Measurements from ENCODE around the gene FAM78B. TPM values are rescaled to one million over a fixed set of nuclear protein-coding genes. Genes with fewer than 3 reads are reported as not detected.

FAM78B gene
- total and polyA plus RNA-seq, 10 of the 15 experiments (the other 5 are each of a cell fraction or from before 2014, with no cell fraction given) = 0.10 to 4.9 (median 1.6) TPM

- Histone ChIP-seq H3K4me3 (no peak overlapping the region), H3K9me3 (replicated peaks; ENCODE audit: control insufficient read depth, insufficient read depth, low read length) (no peaks in the 10 kb centered on the region), H3K79me2 (ENCODE audit: control insufficient read depth, insufficient read depth, low read length) (no peaks in the 10 kb centered on the region), H3K27me3 (replicated peaks in 1 of 2; ENCODE audit: control insufficient read depth in 2 of 2, insufficient read depth in 2 of 2, low read length in 1 of 2) (no peaks in the 10 kb centered on the region), H4K20me1 (ENCODE audit: control insufficient read depth, insufficient read depth) (no peaks in the 10 kb centered on the region), H2AFZ (ENCODE audit: control insufficient read depth, low read depth, low read length) (no peak overlapping the region), H3K4me1 (ENCODE audit: control insufficient read depth, insufficient read depth, low read length) (no peaks in the 10 kb centered on the region), H3K36me3 (ENCODE audit: control insufficient read depth in 2 of 2, insufficient read depth in 2 of 2, low read length in 1 of 2) (no peaks in the 10 kb centered on the region), H3K27ac (ENCODE audit: control insufficient read depth, insufficient read depth) (no peak overlapping the region), H3K9ac (ENCODE audit: control insufficient read depth, insufficient read depth, low read length) (no peak overlapping the region), H3K4me2 (ENCODE audit: control insufficient read depth, insufficient read depth) (no peak overlapping the region)
- ChIA-PET SMC1A (ENCODE audit: uncharacterized antibody, unreplicated experiment) (no interaction called here), RAD21 (ENCODE audit: unreplicated experiment) (no interaction called here), POLR2A (no interaction called here), CTCF (interaction anchor here (0.6 kb wide), 1 partner anchor 316 kb away, joined by 4 read pairs; no protein-coding TSS in a partner anchor)
- no peak for ATAC-seq
- intact Hi-C loops (cut with micrococcal nuclease; ENCODE audit: unreplicated experiment) (loop anchor here (10.0 kb wide), 3 partner anchors 275 to 565 kb away; no protein-coding TSS in a partner anchor), in situ Hi-C loops (cut with MboI) (no loop called here)
- TF ChIP-seq CUX1 (IDR thresholded peaks at IDR 0.05; ENCODE audit: insufficient replicate concordance, low read depth, low read length) (no peak), NR2C1 (IDR thresholded peaks at IDR 0.05) (no peak)
- no peak for DNase-seq (ENCODE audit: low read depth, low spot score)
- WGBS (ENCODE audit: insufficient coverage, insufficient replicate concordance, low lambda C conversion rate, missing lambda C conversion rate) = 63% methylated on average over 1 of the region's 1 CpG
- no peak for FAIRE-seq
- BruUV-seq (replicated peaks) = no TSS peak
Observed at GRCh38 chr1:166159656-166160055, 7.1 kb downstream of the FAM78B start.

Data from GM12878 (cell line).